SW 1271 (cell line): ENCODE results near the gene AKAP10.
"Not testable (repeated sequence)": the region's sequence is repeated elsewhere in the genome, so short reads cannot be mapped to it uniquely, and the experiment has no call there.

Experiments
- DNase-seq, 2 experiments: peaks; one replicate each; lab custom pipeline; 2025; lab: John Stamatoyannopoulos, UW

The AKAP10 gene, protein sequence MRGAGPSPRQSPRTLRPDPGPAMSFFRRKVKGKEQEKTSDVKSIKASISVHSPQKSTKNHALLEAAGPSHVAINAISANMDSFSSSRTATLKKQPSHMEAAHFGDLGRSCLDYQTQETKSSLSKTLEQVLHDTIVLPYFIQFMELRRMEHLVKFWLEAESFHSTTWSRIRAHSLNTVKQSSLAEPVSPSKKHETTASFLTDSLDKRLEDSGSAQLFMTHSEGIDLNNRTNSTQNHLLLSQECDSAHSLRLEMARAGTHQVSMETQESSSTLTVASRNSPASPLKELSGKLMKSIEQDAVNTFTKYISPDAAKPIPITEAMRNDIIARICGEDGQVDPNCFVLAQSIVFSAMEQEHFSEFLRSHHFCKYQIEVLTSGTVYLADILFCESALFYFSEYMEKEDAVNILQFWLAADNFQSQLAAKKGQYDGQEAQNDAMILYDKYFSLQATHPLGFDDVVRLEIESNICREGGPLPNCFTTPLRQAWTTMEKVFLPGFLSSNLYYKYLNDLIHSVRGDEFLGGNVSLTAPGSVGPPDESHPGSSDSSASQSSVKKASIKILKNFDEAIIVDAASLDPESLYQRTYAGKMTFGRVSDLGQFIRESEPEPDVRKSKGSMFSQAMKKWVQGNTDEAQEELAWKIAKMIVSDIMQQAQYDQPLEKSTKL

DNA sequence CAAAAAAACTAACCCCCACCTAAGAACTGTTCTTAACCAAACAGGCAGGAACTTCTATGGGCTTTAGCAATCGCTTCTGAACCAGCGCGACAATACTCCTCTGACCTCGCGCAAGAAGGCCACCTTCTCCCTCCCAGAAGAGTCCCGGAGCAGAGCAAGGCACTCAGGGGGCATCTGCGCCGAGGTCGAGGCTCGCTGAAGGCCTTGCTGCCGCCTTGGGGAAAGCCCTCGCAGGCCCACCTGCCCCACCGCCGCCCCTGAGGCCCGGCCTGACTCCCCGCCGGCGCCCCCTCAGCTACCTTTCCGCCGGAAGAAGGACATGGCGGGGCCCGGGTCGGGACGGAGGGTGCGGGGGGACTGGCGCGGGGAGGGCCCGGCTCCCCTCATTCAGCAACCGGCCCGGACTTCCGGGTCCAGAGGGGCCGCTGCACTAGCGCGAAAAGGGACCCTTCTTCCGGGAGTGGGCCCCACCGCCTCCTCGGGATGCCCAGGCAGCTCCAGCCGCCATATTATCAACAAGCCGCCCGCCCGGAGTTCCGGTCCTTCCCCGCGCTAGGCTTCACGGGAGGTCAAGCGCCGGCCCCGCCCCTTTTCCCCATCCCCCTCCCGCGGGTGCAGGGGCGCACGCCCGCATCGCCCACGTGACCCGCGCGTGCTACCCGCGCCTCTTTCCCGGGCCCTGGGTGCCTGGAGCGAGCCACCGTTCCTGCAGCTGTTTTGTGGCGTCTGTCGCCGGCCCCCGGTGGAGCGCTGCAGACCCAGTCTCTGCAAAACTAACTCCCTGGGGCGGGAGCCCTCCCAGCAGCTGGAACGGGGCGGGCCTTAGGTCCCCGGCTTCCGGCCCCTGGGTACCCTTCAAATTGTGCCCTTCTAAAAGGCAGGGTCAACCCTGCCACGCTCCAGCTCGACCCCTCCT lies at the start of gene AKAP10:
Gene AKAP10, minus strand, starts transcription at position 536 of the 916 bp plus-strand sequence. Its CDS starts 149 bp downstream, at position 387.
- peak; percentile 76 to 89 for DNase-seq

DNA sequence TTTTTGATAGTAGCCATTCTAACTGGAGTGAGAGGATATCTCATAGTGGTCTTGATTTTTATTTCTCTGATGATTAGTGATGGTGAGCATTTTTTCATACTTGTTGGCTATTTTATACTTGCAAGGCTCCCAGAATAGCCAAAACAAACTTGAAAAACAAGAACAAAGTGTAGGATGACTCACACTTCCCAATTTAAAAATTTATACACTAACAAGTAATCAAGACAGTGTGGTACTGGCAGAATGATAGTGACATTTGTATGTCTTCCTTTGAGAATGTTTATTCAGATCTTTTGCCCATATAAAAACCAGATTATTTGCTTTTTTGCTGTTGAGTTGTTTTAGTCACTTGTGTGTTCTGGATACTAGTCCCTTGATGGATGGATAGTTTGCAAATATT lies 49.3 kb upstream of the AKAP10 start:
- no peak for DNase-seq

GRCh38 chr17:20022701-20023100 lies 45.1 kb upstream of the AKAP10 start:
- DNase-seq, result no peak

GRCh38 chr17:20016475-20016992 lies 38.9 kb upstream of the AKAP10 start:
- not testable (repeated sequence) for DNase-seq

DNA sequence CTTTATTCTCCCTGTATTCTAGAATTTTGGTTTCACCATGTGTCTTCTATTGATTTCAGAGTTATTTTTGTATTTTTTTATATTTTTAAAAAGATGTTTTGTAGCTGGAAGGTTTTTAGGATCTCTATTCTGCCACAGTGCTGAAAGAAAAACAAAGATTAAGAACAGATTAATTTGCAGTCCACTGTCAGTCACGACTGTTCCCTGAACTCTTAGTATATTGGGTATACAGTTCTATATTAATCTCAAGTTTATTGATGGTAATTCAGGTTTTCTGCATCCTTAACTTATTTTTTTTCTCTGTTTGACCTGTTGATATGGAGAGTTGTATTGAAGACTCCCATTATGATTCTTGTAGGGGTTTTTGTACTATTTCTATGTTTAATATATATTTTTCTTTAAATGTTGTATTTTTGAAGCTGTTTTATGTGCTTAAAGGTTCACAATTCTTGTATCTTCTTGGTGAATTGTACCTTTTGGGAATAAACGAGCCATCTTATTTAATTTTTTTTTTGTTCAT lies 34.4 kb upstream of the AKAP10 start:
- no peak for DNase-seq

DNA sequence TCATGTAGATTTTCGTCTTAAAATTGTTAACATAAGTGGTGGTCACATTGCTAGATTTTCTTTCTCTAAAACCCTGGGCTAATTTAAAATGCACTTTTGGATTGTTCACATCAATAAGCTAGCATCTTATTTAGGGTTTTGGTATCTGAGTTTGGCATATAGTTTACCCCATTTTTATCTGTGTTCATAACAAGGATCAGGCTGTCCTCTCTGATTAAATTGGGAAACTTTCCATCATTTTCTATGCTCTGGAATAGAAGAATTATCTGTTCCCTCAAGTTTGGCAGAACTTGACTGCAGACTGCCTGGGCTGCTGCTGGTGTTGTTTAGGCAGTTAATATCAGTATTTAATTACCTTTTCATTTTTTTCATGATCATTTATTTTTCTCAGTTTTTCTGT lies 33.3 kb upstream of the AKAP10 start:
- DNase-seq, result no peak

DNA sequence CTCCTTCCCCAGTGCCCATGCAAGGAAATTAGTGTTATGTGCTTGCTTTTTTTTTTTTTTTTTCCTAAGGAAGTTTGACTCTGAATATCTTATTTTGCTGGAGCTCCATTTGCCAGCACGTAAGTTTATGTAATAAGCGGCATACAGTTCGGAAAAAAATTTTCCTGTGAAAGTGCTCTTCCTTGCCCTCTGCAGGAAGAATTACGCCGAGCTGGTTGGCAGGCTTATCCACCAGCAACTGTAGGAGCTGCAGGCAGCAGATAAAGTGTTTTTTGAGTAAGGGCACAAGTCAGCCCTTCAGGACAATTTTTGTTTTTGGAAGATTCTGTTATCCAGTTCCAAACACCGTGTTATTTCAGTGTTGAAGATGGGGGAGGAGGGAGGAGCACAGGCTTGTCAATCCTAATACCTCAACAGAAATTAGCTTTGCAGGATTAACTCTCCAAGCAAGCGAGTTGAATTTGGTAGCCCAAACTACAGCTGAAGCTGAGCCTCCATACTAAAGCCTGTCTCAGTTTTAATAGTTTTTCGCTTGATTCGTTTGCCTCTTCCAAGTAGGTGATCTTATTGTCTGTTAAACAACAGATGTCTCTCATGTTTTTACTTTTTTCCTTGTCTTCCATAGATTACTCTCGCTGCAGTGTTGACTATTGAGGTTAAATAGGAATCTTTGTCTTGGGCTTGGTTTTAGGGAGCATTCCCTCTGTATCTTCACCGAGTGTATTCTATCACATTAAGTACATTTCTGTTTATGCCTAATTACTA lies 32.7 kb upstream of the AKAP10 start:
- peak; percentile 79 to 89 for DNase-seq

DNA sequence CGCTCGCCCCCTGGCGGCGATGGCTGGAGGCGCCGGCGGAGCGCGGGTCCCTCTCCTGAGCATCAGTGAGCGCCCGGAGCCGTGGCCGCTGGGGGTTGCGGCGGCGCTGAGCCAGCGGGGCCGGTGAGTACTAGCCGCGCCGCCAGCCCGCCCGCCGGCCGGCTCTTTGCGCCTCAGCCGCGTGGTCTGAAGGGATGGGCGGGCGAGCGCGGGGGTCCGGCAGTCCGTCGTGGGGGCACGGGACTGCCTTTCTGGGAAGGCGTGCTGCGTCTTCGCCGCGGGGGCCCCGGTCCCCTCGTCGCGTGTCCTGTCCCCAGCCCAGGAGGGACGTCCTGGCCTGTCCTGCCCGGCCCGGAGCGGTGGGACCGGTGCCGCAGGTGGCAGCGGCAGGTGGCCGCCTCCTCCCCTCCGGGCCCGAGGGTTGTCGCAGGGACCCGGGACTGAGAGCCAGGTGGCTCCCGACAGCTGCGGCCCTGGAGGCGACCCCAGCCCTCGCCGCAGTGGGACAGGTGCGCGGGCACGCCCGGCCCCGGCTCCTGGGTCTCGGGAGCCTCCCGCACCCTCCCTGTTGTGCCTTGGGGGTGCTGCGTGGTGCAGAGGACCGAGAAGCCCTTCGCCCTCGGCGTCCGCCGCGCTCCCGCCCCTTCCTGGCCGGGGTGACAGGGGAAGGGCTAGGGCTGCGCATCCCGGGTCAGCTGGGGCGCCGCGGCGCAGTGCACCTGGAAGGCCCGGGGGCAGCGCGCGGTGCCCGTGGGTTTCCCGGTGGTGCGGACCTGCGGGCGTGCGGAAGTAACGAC lies 31.9 kb upstream of the AKAP10 start, which contains the start of gene SPECC1:
Gene SPECC1, plus strand, starts transcription at position 58 of the 797 bp plus-strand sequence. CDS start 87,293 bp downstream, outside the sequence.
- DNase-seq, result peak; percentile 59 to 84

DNA sequence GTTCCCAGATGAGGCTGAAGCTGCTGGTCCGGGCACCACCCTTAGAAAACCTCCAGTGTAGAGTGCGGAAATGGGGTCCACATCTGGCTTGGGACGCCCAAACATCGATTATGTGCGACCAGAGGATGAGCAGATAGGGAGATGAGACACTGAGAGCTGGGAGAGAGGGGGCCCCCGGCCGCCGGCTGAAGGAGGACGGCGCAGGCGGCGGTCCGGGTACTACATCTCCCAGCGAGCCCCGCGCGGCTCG lies 31.3 kb upstream of the AKAP10 start:
- DNase-seq, result no peak

GRCh38 chr17:20008242-20009051 lies 30.8 kb upstream of the AKAP10 start:
- peak in 1 of 2 experiments; percentile 49 for DNase-seq

DNA sequence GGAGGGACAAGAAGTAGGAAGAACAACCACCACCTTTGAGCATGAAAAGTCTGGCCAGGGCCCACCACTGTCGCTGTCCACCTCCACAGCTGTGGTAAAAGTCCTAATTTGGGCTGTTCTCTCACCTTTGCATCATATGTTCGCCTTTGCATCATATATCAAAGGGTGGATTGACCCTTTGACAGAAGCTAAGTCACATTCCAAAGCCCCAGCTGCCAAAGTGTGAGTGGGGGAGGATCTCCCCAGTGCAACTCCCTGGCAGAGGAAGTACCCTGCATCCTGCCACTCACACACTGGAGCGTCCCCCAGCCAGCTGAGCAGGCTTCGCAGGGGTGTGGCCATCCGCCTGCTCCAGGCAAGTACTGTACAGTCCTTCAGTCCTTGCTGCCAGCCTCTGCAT lies 18.9 kb upstream of the AKAP10 start:
- no peak for DNase-seq

DNA sequence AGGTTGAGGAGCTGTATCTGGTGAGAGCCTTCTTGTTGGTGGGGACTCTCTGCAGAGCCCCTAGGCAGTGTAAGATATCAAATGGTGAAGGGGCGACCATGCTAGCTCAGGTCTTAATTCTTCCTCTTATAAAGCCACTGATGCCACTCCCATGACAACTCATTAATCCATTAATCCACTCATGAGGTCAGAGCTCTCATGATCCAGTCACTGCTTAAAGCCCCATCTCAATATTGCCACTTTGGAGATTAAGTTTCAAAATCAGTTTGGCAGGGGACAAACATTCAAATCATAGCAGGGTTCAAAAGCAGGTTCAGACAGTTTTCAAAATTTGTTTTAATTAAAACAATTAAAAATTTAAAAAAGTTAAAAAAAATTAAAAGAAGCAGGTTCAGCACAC lies 18.5 kb upstream of the AKAP10 start:
- no peak for DNase-seq

DNA sequence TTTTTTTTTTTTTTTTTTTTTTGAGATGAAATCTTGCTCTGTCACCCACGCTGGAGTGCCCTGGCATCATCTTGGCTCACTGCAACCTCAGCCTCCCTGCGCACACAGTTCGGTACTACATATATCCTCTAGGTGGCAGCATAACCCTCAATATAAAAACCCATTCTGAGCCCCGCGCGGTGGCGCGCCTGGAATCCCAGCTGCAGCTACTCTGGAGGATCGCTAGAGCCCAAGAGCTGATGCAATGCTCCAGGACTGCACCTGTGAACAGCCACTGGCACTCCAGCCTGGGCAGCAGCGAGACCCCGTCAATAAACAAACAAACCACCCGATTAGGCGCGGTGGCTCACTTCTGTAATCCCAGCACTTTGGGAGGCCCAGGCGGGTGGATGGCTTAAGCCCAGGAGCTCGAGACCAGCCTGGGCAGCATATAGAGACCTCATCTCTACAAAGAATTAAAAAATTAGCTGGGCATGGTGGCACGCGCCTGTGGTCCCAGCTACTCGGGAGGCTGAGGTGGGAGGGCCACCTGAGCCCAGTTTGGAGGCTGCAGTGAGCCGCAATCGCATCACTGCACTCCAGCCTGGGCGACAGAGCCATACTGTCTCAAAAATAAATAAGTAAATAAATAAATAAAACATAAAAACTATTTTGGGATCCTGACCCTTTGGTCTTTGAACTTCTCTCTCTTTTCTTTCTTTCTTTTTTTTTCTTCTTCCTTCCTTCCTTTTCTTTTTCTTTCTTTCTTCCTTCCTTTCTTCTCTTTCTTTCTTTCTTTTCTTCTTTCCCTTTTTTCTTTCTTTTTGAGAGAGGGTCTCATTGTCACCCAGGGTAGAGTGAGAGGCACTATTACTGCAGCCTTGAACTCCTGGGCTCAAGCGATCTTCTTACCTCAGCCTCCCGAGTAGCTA lies 15.4 kb upstream of the AKAP10 start:
- DNase-seq, result peak; percentile 88 to 97

- DNase-seq, result no peak
These were observed 13.7 kb upstream of the AKAP10 start for GRCh38 chr17:19991252-19991885.

DNA sequence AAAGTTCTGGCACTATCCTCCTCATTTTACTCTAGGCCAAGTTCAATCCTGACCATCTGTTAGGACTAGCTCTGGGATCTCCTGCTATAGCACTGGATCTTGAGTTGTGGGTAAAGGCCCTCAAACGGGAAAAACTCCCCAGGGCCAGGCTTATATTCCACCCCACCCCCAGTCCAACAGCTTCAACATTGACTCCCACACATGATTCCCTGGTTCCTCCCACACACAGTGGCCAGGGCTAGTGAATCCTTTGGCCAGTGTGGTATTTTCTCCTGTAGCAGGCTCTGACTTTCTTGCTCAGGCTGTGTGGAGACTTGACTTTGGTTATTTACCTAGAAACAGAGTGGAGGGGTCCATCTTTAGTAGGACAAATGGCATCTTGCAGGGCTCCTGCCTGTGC lies 10.3 kb upstream of the AKAP10 start:
- DNase-seq, result no peak

GRCh38 chr17:19986941-19987861 lies 9.6 kb upstream of the AKAP10 start:
- no peak for DNase-seq
